Transverse colon (tissue), 4 donors: Measurements from ENCODE around the gene MGAT3. TPM values are rescaled to one million over a fixed set of nuclear protein-coding genes. Genes with fewer than 3 reads are reported as not detected.

ENCODE experiments used
- DNase-seq: peaks from one replicate; pipeline ENCODE4 v3.0.0-alpha.2; 2019
- H3K27ac ChIP-seq, 4 donors: fragments of 200-600 bp; sonication (generic); 2 replicates each; pipeline ENCODE4 v1.5.1; 2016 to 2018; ENCODE audit warnings: inconsistent platforms in 4 of 4
- H3K27me3 ChIP-seq: fragments of 200-600 bp; sonication (generic); 2 replicates; pipeline ENCODE4 v1.5.1; 2017; ENCODE audit warnings: inconsistent platforms
- H3K36me3 ChIP-seq, 4 donors: fragments of 200-600 bp; sonication (generic); 2 replicates each; pipeline ENCODE4 v1.5.1; 2017 to 2019; ENCODE audit warnings: inconsistent platforms in 4 of 4
- H3K4me1 ChIP-seq, 4 donors: fragments of 200-600 bp; sonication (generic); 2 replicates each; pipeline ENCODE4 v1.5.1; 2017 to 2020; ENCODE audit warnings: inconsistent platforms in 4 of 4
- H3K4me3 ChIP-seq, 4 donors: fragments of 200-600 bp; sonication (generic); 1 replicate in 1 of 4; 2 replicates in 3 of 4; pipeline versions ENCODE4 v1.5.1 to v1.6.1; 2017 to 2019; ENCODE audit warnings: inconsistent platforms in 4 of 4
- H3K9me3 ChIP-seq, 2 donors: fragments of 200-600 bp; sonication (generic); 2 replicates each; pipeline ENCODE4 v1.5.1; 2017 to 2019; ENCODE audit warnings: inconsistent platforms in 2 of 2
- CTCF ChIP-seq, 5 experiments: fragments of 200-600 bp in 3 of 5; fragments of 450-650 bp in 2 of 5; sonication (generic) in 3 of 5; IDR thresholded peaks; 1 replicate in 2 of 5; 2 replicates in 3 of 5; pipeline ENCODE4 v1.5.1; 2016 to 2017; ENCODE audit warnings: antibody characterized with exemption in 5 of 5, inconsistent platforms in 3 of 5, mild to moderate bottlenecking in 2 of 5, moderate library complexity in 1 of 5
- EP300 ChIP-seq: sonication (generic); formaldehyde crosslinking; IDR thresholded peaks from one replicate; pipeline ENCODE4 v1.6.1; 2017; ENCODE audit warnings: antibody characterized with exemption, low read depth
- POLR2A ChIP-seq: fragments of 450-650 bp; IDR thresholded peaks from one replicate; pipeline ENCODE4 v1.6.1; 2016; ENCODE audit warnings: antibody characterized with exemption, mild to moderate bottlenecking, moderate library complexity
- POLR2AphosphoS5 ChIP-seq, 3 donors: sonication (generic); formaldehyde crosslinking; IDR thresholded peaks; one replicate each; pipeline ENCODE4 v1.6.1; 2016; ENCODE audit warnings: antibody characterized with exemption in 3 of 3
- WGBS, 2 donors: methylation state at CpG; one replicate each; pipeline ENCODE4 v1.1.5; 2018; ENCODE audit warnings: low coverage in 1 of 2; 5-methylcytosine and 5-hydroxymethylcytosine counted together
- in situ Hi-C, 4 donors: fragments of 200-750 bp; cut with MboI; loops; one replicate each; pipeline versions ENCODE4 v1.15.0 to v1.15.1; 2017; ENCODE audit warnings: low sequenced_read_pairs in 3 of 4, low pct_ligation_motif_present in 1 of 4, low pct_unique_long_range_greater_than_20kb in 1 of 4
- intact Hi-C: fragments of 100-400 bp; cut with DNase I; formaldehyde crosslinking; loops from one replicate; pipeline ENCODE4 v1.15.1; 2023; ENCODE audit warnings: low total_unique reads
- total RNA-seq, 4 donors: library from RNA; depleted of rRNA; stranded (reverse); fragments of >200 nt; gene quantifications; one replicate each; pipeline ENCODE4 v1.1.0, GENCODE V29; 2016

The MGAT3 gene
- total RNA-seq, 4 donors from 2014 or later: 1.2 to 10.1 (median 5.2) TPM

GRCh38 chr22:39522567-39523300, 65.9 kb downstream of the MGAT3 start:
- 7 to 9% methylated on average over 4 to 14 of the region's 14 CpGs for WGBS, 2 donors
- H3K27me3 ChIP-seq: no peaks in the 10 kb centered on the region
- peak; percentile 69 for DNase-seq
- peaks cover 29 to 62% (median 53%) of the 10 kb centered on the region in 4 donors for H3K4me1 ChIP-seq
- in situ Hi-C loops (no loop called here), intact Hi-C loops (loop anchor here (10.0 kb wide), 1 partner anchor 348 kb away; no protein-coding TSS in a partner anchor)
- no peaks in the 10 kb centered on the region for H3K9me3 ChIP-seq
- H3K27ac ChIP-seq: peak overlapping the region; percentile 96 to 100 (median 100)
- H3K36me3 ChIP-seq: peaks cover 0 to 14% (median 9%) of the 10 kb centered on the region in 4 donors
- TF ChIP-seq CTCF (IDR thresholded peaks at IDR 0.05) (no peak), POLR2A (peak; percentile 49), POLR2AphosphoS5 (IDR thresholded peaks at IDR 0.05) (peak; percentile 31 to 54 (median 53)), EP300 (no peak)
- peak overlapping the region; percentile 93 to 96 (median 94) for H3K4me3 ChIP-seq

- H3K4me1 ChIP-seq: peaks cover 38 to 64% (median 59%) of the 10 kb centered on the region in 4 donors
- H3K27ac ChIP-seq: peak overlapping the region; percentile 96 to 100 (median 100)
- H3K4me3 ChIP-seq: peak overlapping the region in 1 of 4 donors; percentile 93
- in situ Hi-C loops (no loop called here), intact Hi-C loops (loop anchor here (10.0 kb wide), 1 partner anchor 349 kb away; no protein-coding TSS in a partner anchor)
- 66% methylated on average over 6 of the region's 13 CpGs; no CpG with 5 or more reads in 1 of the 2 donors for WGBS, 2 donors
- TF ChIP-seq CTCF (IDR thresholded peaks at IDR 0.05) (no peak), EP300 (no peak), POLR2AphosphoS5 (IDR thresholded peaks at IDR 0.05) (no peak), POLR2A (no peak)
- peaks cover 0 to 14% (median 9%) of the 10 kb centered on the region in 4 donors for H3K36me3 ChIP-seq
- H3K27me3 ChIP-seq: no peaks in the 10 kb centered on the region
- DNase-seq: no peak
- H3K9me3 ChIP-seq: no peaks in the 10 kb centered on the region
Measured at GRCh38 chr22:39524089-39524752, 67.4 kb downstream of the MGAT3 start.

- DNase-seq: no peak
- no peaks in the 10 kb centered on the region for H3K27me3 ChIP-seq
- peak overlapping the region; percentile 96 to 100 (median 100) for H3K27ac ChIP-seq
- H3K9me3 ChIP-seq: no peaks in the 10 kb centered on the region
- TF ChIP-seq POLR2A: no peak
- TF ChIP-seq CTCF (IDR thresholded peaks at IDR 0.05): no peak
- TF ChIP-seq POLR2AphosphoS5 (IDR thresholded peaks at IDR 0.05): no peak
- TF ChIP-seq EP300: no peak
- peaks cover 0 to 14% (median 9%) of the 10 kb centered on the region in 4 donors for H3K36me3 ChIP-seq
- peaks cover 45 to 70% (median 65%) of the 10 kb centered on the region in 4 donors for H3K4me1 ChIP-seq
- intact Hi-C loops (loop anchor here (10.0 kb wide), 1 partner anchor 350 kb away; no protein-coding TSS in a partner anchor), in situ Hi-C loops (loop anchor here in 3 of 4 donors (25.0 kb wide), 2 partner anchors 363 to 837 kb away; partner anchors contain the start of genes SGSM3 (in 3 of the 3) and CBX7 (in 1 of the 3))
- WGBS, 2 donors: 62 to 87% methylated on average over 2 to 10 of the region's 10 CpGs
- no peak overlapping the region for H3K4me3 ChIP-seq
Measured at GRCh38 chr22:39524753-39525657, 68.2 kb downstream of the MGAT3 start.
